HL-60 (cell line): Measurements from ENCODE around the gene BEND6.

Experiments used
- GABPA ChIP-seq: IDR thresholded peaks from 2 replicates; pipeline ENCODE4 v1.6.1; 2012; ENCODE audit warnings: low read depth
- POLR2AphosphoS5 ChIP-seq: IDR thresholded peaks from 2 replicates; pipeline ENCODE4 v1.6.1; 2012; ENCODE audit warnings: low read depth
- TF ChIP-seq, protein P1 (sequence below): IDR thresholded peaks from one replicate; pipeline ENCODE4 v1.5.1; 2011; ENCODE audit warnings: low read length, control low read depth, inconsistent platforms; ENCODE audit not compliant: insufficient read depth
- TF ChIP-seq, protein P2 (sequence below): IDR thresholded peaks from 2 replicates; pipeline ENCODE4 v1.6.1; 2012; ENCODE audit warnings: low read depth; ENCODE audit not compliant: insufficient replicate concordance

DNA sequence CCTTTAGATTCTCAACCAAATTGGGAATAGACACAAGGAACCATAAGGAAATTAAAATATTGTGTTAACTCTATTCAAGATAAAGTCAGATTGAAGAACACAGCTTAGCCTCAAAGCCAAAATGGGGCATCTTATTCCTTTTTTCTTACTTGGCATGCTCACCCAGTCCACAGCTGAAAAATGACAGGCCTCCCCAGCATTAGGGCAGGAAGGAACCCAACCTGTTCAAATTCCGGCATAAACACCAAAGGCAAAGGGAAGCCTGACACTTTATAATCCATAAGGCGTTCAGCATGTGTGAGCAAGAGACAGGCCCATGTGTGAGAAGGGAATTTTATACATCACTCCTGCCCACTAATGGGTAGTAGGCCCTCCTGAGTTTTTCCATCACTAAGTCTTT is 2.9 kb downstream of the BEND6 start:
- TF ChIP-seq, protein P1, sequence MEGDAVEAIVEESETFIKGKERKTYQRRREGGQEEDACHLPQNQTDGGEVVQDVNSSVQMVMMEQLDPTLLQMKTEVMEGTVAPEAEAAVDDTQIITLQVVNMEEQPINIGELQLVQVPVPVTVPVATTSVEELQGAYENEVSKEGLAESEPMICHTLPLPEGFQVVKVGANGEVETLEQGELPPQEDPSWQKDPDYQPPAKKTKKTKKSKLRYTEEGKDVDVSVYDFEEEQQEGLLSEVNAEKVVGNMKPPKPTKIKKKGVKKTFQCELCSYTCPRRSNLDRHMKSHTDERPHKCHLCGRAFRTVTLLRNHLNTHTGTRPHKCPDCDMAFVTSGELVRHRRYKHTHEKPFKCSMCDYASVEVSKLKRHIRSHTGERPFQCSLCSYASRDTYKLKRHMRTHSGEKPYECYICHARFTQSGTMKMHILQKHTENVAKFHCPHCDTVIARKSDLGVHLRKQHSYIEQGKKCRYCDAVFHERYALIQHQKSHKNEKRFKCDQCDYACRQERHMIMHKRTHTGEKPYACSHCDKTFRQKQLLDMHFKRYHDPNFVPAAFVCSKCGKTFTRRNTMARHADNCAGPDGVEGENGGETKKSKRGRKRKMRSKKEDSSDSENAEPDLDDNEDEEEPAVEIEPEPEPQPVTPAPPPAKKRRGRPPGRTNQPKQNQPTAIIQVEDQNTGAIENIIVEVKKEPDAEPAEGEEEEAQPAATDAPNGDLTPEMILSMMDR = no peak
- TF ChIP-seq POLR2AphosphoS5 = no peak
- TF ChIP-seq GABPA = no peak
- TF ChIP-seq, protein P2, sequence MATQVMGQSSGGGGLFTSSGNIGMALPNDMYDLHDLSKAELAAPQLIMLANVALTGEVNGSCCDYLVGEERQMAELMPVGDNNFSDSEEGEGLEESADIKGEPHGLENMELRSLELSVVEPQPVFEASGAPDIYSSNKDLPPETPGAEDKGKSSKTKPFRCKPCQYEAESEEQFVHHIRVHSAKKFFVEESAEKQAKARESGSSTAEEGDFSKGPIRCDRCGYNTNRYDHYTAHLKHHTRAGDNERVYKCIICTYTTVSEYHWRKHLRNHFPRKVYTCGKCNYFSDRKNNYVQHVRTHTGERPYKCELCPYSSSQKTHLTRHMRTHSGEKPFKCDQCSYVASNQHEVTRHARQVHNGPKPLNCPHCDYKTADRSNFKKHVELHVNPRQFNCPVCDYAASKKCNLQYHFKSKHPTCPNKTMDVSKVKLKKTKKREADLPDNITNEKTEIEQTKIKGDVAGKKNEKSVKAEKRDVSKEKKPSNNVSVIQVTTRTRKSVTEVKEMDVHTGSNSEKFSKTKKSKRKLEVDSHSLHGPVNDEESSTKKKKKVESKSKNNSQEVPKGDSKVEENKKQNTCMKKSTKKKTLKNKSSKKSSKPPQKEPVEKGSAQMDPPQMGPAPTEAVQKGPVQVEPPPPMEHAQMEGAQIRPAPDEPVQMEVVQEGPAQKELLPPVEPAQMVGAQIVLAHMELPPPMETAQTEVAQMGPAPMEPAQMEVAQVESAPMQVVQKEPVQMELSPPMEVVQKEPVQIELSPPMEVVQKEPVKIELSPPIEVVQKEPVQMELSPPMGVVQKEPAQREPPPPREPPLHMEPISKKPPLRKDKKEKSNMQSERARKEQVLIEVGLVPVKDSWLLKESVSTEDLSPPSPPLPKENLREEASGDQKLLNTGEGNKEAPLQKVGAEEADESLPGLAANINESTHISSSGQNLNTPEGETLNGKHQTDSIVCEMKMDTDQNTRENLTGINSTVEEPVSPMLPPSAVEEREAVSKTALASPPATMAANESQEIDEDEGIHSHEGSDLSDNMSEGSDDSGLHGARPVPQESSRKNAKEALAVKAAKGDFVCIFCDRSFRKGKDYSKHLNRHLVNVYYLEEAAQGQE = no peak
